ENCODE measurements around the gene KLHL41.
A peak's percentile ranks its signal among the peaks of the same experiment; 100 is the strongest.

The KLHL41 gene

GRCh38 chr2:169509298-169509885, at the start of gene KLHL41:
KLHL41 (plus strand) TSS chr2:169509702; CDS start chr2:169509779, 77 bp downstream.
- no peak for DNase-seq (ENCODE audit: low read depth)

GRCh38 chr2:169461143-169461542, 48.4 kb upstream of the KLHL41 start:
- no peak for DNase-seq (ENCODE audit: low read depth)

- no peak for DNase-seq (ENCODE audit: low read depth)
Measured at GRCh38 chr2:169462896-169463695, 46.4 kb upstream of the KLHL41 start.

- no peak for DNase-seq (ENCODE audit: low read depth)
Measured at GRCh38 chr2:169464466-169464865, 45.0 kb upstream of the KLHL41 start.

- DNase-seq (ENCODE audit: low read depth) = no peak
Measured at GRCh38 chr2:169464882-169465281, 44.6 kb upstream of the KLHL41 start.

- DNase-seq (ENCODE audit: low read depth) = no peak
Measured at GRCh38 chr2:169468841-169469240, 40.7 kb upstream of the KLHL41 start.

GRCh38 chr2:169469952-169470572, 39.4 kb upstream of the KLHL41 start:
- no peak for DNase-seq (ENCODE audit: low read depth)

GRCh38 chr2:169472249-169472648, 37.3 kb upstream of the KLHL41 start:
- DNase-seq (ENCODE audit: low read depth) = no peak

- DNase-seq (ENCODE audit: low read depth) = no peak
Measured at GRCh38 chr2:169476459-169476858, 33.0 kb upstream of the KLHL41 start.

GRCh38 chr2:169478339-169478738, 31.2 kb upstream of the KLHL41 start:
- no peak for DNase-seq (ENCODE audit: low read depth)

- no peak for DNase-seq (ENCODE audit: low read depth)
Measured at GRCh38 chr2:169478745-169479256, 30.7 kb upstream of the KLHL41 start.

GRCh38 chr2:169479257-169480078, 30.0 kb upstream of the KLHL41 start, which contains the start of gene BBS5:
BBS5 (plus strand) TSS chr2:169479494; CDS start chr2:169479554, 60 bp downstream.
- peak; percentile 54 for DNase-seq (ENCODE audit: low read depth)

- no peak for DNase-seq (ENCODE audit: low read depth)
Measured at GRCh38 chr2:169480079-169480465, 29.4 kb upstream of the KLHL41 start.

GRCh38 chr2:169485650-169486138, 23.8 kb upstream of the KLHL41 start:
- DNase-seq (ENCODE audit: low read depth) = no peak

GRCh38 chr2:169486487-169486886, 23.0 kb upstream of the KLHL41 start:
- no peak for DNase-seq (ENCODE audit: low read depth)

GRCh38 chr2:169490834-169491233, 18.7 kb upstream of the KLHL41 start:
- no peak for DNase-seq (ENCODE audit: low read depth)

- DNase-seq (ENCODE audit: low read depth) = no peak
Measured at GRCh38 chr2:169491378-169491777, 18.1 kb upstream of the KLHL41 start.

GRCh38 chr2:169493360-169493759, 16.1 kb upstream of the KLHL41 start:
- no peak for DNase-seq (ENCODE audit: low read depth)

GRCh38 chr2:169495310-169495928, 14.1 kb upstream of the KLHL41 start:
- no peak for DNase-seq (ENCODE audit: low read depth)

GRCh38 chr2:169504651-169505050, 4.9 kb upstream of the KLHL41 start:
- DNase-seq (ENCODE audit: low read depth) = no peak

- no peak for DNase-seq (ENCODE audit: low read depth)
Measured at GRCh38 chr2:169507698-169508097, 1.8 kb upstream of the KLHL41 start.
